Astrocyte of the cerebellum (primary cell): ENCODE measurements around the gene SFSWAP.

Experiments
- DNase-seq: peaks from one replicate; pipeline ENCODE4 v3.0.0-alpha.2; 2011; ENCODE audit warnings: low read depth
- H3K4me3 ChIP-seq: 2 replicates; pipeline ENCODE4 v1.5.1; 2011; ENCODE audit warnings: mild to moderate bottlenecking, low read depth, low read length, moderate library complexity
- in situ Hi-C: cut with HindIII; loops from 2 replicates; pipeline ENCODE4 v1.10.0; 2017; ENCODE audit warnings: low sequenced_read_pairs
- TF ChIP-seq, protein P1 (sequence below): IDR thresholded peaks from 2 replicates; pipeline ENCODE4 v1.5.1; 2012; ENCODE audit warnings: low read length, low read depth, moderate library complexity, mild to moderate bottlenecking; ENCODE audit errors: missing control alignments

SFSWAP gene

DNA sequence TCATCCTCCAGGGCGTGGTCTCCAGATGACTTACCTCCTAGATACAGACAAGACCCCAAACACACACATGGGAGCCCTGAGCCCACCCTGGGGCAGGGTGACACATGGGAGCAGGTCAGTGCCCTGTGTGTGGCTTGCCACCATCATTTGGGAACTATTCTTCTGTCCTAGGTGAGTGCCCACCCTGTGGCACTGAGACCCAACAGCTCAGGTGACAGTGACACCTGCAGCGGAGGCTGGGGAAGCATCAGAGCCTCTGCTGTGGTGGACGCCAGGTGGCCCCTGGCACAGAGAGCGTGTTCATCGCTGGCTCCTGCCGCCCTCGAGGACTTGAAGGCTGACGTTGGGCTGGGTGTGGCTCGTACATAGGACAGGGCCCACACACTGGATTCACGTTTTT is 23.0 kb downstream of the SFSWAP start:
- no peak for DNase-seq
- in situ Hi-C loops: no loop called here
- TF ChIP-seq, protein P1, sequence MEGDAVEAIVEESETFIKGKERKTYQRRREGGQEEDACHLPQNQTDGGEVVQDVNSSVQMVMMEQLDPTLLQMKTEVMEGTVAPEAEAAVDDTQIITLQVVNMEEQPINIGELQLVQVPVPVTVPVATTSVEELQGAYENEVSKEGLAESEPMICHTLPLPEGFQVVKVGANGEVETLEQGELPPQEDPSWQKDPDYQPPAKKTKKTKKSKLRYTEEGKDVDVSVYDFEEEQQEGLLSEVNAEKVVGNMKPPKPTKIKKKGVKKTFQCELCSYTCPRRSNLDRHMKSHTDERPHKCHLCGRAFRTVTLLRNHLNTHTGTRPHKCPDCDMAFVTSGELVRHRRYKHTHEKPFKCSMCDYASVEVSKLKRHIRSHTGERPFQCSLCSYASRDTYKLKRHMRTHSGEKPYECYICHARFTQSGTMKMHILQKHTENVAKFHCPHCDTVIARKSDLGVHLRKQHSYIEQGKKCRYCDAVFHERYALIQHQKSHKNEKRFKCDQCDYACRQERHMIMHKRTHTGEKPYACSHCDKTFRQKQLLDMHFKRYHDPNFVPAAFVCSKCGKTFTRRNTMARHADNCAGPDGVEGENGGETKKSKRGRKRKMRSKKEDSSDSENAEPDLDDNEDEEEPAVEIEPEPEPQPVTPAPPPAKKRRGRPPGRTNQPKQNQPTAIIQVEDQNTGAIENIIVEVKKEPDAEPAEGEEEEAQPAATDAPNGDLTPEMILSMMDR: no peak
- H3K4me3 ChIP-seq: no peak overlapping the region

DNA sequence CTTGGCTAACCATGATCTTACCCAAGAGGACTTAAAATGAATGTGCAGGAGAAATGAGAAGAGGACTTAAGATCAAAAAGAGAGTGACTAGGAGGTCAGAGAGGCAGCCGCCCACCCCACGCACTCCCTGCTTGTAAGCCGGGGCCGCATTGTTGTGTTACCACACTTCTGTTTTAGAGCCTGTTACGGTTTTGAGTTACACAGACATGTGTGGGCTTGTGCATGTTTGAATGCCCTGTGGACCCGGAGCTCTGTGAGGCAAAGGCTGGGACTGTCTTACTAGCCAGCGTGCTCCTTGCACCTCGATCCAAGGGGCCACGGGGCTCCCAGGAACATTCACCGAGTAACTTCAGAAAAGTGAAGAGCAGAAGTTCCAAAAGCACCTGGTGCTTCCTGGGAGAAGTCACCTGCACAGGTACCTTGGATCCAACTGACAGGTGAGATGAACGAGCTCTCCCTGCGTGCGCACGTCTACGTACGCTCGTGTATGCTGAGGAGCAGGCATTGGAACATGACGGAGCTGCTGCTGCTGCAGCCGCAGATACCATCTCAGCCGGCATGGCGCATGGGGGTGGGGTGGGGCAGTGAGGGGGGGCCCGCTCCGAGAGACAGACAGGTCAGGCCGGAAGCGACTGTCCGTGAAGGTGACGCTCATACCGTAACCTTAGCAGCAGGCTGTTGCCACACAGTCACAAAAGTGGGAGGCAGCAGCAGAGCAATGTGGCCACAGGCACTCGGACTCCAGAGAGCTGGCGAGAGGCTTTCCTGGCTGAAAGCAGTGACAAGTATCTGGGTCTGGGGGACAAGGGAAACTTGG is 23.7 kb downstream of the SFSWAP start:
- in situ Hi-C loops: no loop called here
- no peak for DNase-seq
- TF ChIP-seq, protein P1: no peak
- no peak overlapping the region for H3K4me3 ChIP-seq

DNA sequence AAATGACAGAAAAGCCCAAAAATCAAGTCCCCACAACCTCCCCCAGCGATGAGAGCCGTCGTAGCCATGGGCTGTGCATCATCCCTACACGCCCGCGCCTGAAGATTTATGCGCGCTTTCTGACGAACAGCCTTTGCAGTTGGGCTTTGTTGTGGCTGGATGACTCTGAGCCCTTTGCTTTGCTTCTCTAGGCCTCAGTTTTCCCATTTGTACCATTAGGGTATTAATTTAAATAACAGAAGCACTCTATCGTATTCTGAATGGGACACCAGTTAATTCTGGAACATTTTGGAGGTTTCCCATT is 24.2 kb downstream of the SFSWAP start:
- in situ Hi-C loops: no loop called here
- no peak overlapping the region for H3K4me3 ChIP-seq
- DNase-seq: no peak
- TF ChIP-seq, protein P1: no peak

DNA sequence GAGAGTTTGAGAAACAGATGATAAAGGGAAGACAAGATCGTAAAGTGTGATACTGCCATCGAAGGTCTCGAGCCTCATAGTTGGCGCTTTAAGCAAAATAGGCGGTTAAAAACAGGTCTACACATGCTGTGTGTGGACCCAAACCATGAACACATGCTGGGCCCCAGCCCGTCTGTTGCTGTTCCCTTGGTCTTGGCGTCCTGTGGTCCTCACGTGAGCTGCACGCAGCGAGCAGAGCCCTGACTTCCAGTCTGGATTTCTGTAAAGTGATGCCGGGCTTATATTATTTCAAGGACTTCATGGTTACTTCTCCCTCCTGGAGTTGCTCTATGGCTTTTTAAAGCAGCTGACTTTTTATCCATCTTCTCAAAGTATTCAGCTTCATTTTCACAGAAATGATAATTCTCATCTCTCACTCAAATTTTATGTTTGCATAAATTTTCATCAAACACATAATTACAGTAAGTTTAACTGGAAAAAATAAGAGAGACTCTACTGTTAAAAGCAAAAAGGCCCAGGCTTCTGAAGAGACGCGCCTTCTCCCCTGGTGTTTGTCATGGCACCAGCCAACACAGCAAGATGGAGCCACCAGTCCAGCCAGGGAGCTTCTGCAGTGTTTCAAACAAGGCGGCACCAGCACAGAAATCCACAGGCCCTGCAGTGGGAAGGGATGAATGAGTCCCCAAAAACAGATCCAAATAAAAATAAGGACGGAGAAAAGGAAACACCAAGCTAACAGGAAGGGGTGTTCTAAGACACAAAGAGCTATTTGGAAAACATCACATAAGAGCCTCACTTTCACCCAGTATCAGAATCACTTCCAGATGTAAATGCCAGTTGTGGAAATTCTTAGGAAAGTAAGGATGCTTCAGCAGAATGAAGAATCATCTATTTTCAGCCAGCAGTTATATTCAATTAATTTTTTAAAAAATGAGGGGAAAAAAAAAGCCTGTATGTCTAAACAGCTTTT is 24.9 kb downstream of the SFSWAP start:
- in situ Hi-C loops: no loop called here
- no peak overlapping the region for H3K4me3 ChIP-seq
- TF ChIP-seq, protein P1: no peak
- DNase-seq: no peak

DNA sequence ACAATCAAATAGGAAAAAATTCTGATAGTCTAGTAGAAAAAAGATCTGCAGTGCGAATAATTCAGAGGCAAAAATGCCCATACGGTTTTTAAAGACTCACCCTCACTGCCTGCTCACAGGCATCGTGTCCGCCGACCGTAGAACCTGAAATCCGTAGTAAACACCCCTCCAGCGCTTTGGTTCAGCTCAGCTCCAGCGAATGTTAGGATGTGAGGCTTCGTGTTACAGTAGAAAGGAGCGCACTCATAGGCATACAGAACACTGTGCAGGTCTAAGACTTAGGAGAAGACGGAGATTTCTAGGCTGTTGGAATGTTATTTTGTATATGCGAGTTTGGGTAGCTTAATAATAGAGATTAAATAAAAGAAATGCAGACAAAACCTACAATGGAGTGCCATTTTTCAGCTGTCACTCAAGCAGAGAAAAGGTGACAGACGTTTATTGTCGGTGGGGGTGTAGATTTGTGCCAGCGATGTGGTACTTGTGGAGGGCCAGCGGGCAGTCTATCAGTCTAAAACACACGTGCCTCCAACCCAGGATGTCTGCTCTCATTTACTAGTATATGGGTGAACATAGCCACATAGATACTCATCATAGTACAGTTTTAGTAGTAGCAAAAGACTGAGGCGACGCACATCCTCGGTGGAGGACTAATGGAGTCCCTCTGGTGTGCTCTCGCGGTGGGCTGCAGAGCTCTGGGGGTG is 25.7 kb downstream of the SFSWAP start:
- TF ChIP-seq, protein P1: no peak
- in situ Hi-C loops: no loop called here
- no peak overlapping the region for H3K4me3 ChIP-seq
- no peak for DNase-seq

DNA sequence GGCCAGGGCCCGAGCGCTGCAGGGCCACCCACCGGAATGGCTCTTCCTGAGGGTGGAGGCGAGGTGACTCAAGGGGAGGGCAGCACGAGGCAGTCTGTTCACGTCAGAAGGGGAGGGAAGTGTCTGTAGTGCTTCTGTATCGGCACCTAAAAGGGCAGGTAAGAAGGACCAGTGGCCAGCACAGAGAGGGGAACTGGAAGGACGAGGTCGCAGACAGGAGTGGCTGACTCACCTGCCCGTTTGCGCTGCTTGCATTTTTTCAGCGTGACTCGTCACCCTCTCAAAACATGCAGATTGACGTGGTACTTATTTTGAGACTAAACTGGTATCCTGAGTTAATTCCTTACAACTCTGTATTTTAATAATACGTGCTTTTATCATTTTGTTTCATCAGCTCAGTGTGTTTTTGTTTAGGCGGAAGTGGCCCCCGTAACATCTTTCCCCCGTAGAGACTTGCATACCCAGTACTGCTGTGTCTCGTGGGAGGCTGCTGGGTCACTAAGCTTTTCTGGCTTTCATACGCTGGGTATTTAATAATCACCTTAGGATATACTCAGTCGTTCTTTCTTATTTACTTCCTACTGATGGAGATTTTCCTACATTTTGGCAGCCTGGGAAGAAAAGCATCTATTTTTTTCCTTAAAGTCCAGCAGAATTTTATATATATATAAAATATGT is 26.4 kb downstream of the SFSWAP start:
- peak; percentile 9 for DNase-seq
- TF ChIP-seq, protein P1: no peak
- in situ Hi-C loops: no loop called here
- no peak overlapping the region for H3K4me3 ChIP-seq
